Breast epithelium (tissue), 4 donors: ENCODE results near the gene CST3. TPM values are rescaled to one million over a fixed set of nuclear protein-coding genes. Genes with fewer than 3 reads are reported as not detected.
A peak's percentile ranks its signal among the peaks of the same experiment; 100 is the strongest.

Source experiments
- DNase-seq, 2 donors: peaks; one replicate each; pipeline ENCODE4 v3.0.0-alpha.2; 2019; ENCODE audit warnings: low spot score in 2 of 2
- H3K27ac ChIP-seq, 2 donors: fragments of 200-600 bp; sonication (generic) in 1 of 2; one replicate each; pipeline ENCODE4 v1.5.1; 2016 to 2019; ENCODE audit warnings: mild to moderate bottlenecking in 1 of 2
- H3K27me3 ChIP-seq, 2 donors: fragments of 200-600 bp; sonication (generic) in 1 of 2; one replicate each; pipeline versions ENCODE4 v1.5.1 to v1.6.0; 2017 to 2019; ENCODE audit warnings: control low read depth in 1 of 2, mild to moderate bottlenecking in 1 of 2
- H3K36me3 ChIP-seq: fragments of 200-600 bp; one replicate; pipeline ENCODE4 v1.5.1; 2019
- H3K4me1 ChIP-seq, 2 donors: fragments of 200-600 bp; sonication (generic); one replicate each; pipeline ENCODE4 v1.5.1; 2016 to 2019; ENCODE audit warnings: control low read depth in 1 of 2
- H3K4me3 ChIP-seq, 3 donors: fragments of 200-600 bp; sonication (generic); 1 replicate in 2 of 3; 2 replicates in 1 of 3; pipeline ENCODE4 v1.5.1; 2016 to 2019; ENCODE audit warnings: mild to moderate bottlenecking in 3 of 3, moderate library complexity in 2 of 3
- H3K9me3 ChIP-seq, 2 donors: fragments of 200-600 bp; sonication (generic) in 1 of 2; one replicate each; pipeline ENCODE4 v1.5.1; 2016 to 2019; ENCODE audit warnings: control low read depth in 1 of 2
- CTCF ChIP-seq, 3 donors: fragments of 450-650 bp; IDR thresholded peaks; one replicate each; pipeline ENCODE4 v1.5.1; 2016 to 2017; ENCODE audit warnings: antibody characterized with exemption in 3 of 3, mild to moderate bottlenecking in 3 of 3, moderate library complexity in 3 of 3
- POLR2A ChIP-seq: fragments of 450-650 bp; IDR thresholded peaks from one replicate; pipeline ENCODE4 v1.6.1; 2016; ENCODE audit warnings: antibody characterized with exemption, mild to moderate bottlenecking, moderate library complexity
- POLR2AphosphoS5 ChIP-seq, 3 donors: sonication (generic); formaldehyde crosslinking; IDR thresholded peaks; one replicate each; pipeline ENCODE4 v1.6.1; 2017; ENCODE audit warnings: antibody characterized with exemption in 3 of 3
- intact Hi-C: fragments of 100-400 bp; cut with DNase I; formaldehyde crosslinking; loops from one replicate; pipeline ENCODE4 v1.15.1; 2023; ENCODE audit warnings: low total_unique reads
- total RNA-seq, 3 donors: library from RNA; depleted of rRNA; stranded (reverse); fragments of >200 nt; gene quantifications; one replicate each; pipeline ENCODE4 v1.1.0, GENCODE V29; 2016

Gene CST3
- total RNA-seq, 3 donors from 2014 or later = 498 to 1,982 (median 699) TPM

DNA sequence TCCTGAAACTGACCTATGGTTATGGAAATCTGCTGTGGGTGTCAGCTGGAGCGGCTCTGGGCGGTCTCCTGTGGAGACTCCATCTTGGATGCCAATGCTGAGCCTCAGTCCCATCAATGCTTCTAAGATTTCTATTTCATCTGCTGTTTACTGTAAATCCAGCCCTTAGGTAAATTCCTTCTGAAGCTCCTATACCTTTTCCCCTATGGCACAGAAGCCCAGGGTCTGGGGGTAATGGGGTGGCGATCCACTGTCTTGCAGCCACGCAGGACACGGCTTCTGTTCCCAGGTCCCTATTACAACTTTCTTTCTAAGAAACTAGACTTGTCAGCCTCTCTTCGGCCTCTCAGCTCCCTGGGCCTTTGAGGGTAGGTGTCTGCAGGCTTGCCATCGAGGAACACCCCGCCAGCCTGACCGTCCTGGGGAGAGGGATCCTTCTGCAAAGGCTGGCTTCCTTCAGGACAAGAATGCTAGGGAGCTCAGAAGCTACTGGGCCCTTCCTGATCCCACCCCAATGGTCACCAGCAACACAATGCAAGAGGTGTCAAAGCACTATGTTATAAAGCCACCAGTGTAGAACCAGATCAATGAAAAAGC, 6.4 kb downstream of the CST3 start:
- no peak for DNase-seq
- intact Hi-C loops = no loop called here
- H3K27ac ChIP-seq = no peak overlapping the region
- no peaks in the 10 kb centered on the region for H3K27me3 ChIP-seq
- TF ChIP-seq POLR2A = no peak
- TF ChIP-seq POLR2AphosphoS5 (IDR thresholded peaks at IDR 0.05) = no peak
- no peak for TF ChIP-seq CTCF (IDR thresholded peaks at IDR 0.05)
- no peaks in the 10 kb centered on the region for H3K36me3 ChIP-seq
- no peaks in the 10 kb centered on the region for H3K9me3 ChIP-seq
- H3K4me1 ChIP-seq = peaks cover 7 to 11% of the 10 kb centered on the region in 2 donors
- no peak overlapping the region for H3K4me3 ChIP-seq

- Histone ChIP-seq H3K4me1 (peaks cover 6 to 7% of the 10 kb centered on the region in 2 donors), H3K9me3 (no peaks in the 10 kb centered on the region)
- intact Hi-C loops = no loop called here
Measured at GRCh38 chr20:23630392-23630849, 7.3 kb downstream of the CST3 start.

DNA sequence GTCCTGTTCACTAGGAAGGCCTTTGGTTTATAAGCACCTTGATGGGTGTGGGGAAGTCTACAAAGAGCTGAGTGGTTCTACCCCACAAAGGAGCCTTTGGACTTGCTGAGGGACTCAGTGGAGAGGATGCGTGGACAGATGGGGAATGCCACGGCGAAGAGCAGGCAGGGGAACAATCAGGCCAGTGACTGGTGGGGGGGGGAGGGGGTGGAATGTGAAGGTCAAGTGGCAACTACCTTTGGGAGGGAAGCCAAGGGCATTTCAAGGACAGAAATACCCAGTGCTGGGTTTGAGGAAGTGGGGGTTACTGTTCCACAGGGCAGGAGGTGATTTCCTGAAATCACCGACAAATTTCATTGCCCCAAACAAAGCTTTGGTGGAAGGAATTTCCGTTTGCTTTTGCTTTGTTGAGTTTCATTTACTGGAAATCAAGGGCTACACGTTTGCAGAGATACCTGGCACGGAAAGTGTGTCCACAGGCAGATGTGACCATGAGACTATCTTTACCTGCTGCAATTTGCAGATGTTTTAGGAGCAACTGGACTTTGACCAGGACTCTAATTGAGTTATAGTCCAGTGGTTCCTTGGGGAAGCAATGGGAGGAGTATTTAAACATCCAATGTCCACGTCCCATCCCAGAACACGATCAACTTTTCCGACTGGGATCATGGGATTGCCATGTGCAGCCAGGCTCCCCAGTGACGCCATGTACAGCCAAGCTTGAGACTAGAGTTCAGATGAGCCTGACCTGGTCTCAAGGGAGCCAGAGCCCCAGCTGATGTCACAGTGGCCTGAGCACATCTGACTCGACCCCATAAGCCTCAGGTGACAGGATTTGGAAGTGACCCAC, 8.0 kb downstream of the CST3 start:
- Histone ChIP-seq H3K4me1 (peaks cover 2 to 3% of the 10 kb centered on the region in 2 donors), H3K27me3 (no peaks in the 10 kb centered on the region), H3K36me3 (no peaks in the 10 kb centered on the region), H3K9me3 (no peaks in the 10 kb centered on the region), H3K4me3 (no peak overlapping the region), H3K27ac (peak overlapping the region; percentile 54 to 83)
- intact Hi-C loops = loop anchor here (2.0 kb wide), 1 partner anchor 55 kb away; no protein-coding TSS in a partner anchor
- TF ChIP-seq POLR2A = no peak
- no peak for TF ChIP-seq POLR2AphosphoS5 (IDR thresholded peaks at IDR 0.05)
- no peak for TF ChIP-seq CTCF (IDR thresholded peaks at IDR 0.05)
- DNase-seq = no peak

More at GRCh38 chr20:23630392-23630849, 7.3 kb downstream of the CST3 start:
- Histone ChIP-seq H3K4me3 (no peak overlapping the region), H3K27me3 (no peaks in the 10 kb centered on the region), H3K27ac (peak overlapping the region in 1 of 2 donors; percentile 83), H3K36me3 (no peaks in the 10 kb centered on the region)
- no peak for DNase-seq
- TF ChIP-seq POLR2A (no peak), POLR2AphosphoS5 (IDR thresholded peaks at IDR 0.05) (no peak), CTCF (IDR thresholded peaks at IDR 0.05) (no peak)

GRCh38 chr20:23629017-23629541, 8.7 kb downstream of the CST3 start:
- Histone ChIP-seq H3K4me1 (peaks cover 0 to under 1% of the 10 kb centered on the region in 2 donors), H3K27ac (peak overlapping the region; percentile 54 to 83), H3K27me3 (no peaks in the 10 kb centered on the region), H3K36me3 (no peaks in the 10 kb centered on the region), H3K9me3 (no peaks in the 10 kb centered on the region), H3K4me3 (no peak overlapping the region)
- no peak for DNase-seq
- intact Hi-C loops = loop anchor here (2.0 kb wide), 1 partner anchor 56 kb away; no protein-coding TSS in a partner anchor
- TF ChIP-seq POLR2AphosphoS5 (IDR thresholded peaks at IDR 0.05) (peak in 1 of 3 donors; percentile 46), POLR2A (no peak), CTCF (IDR thresholded peaks at IDR 0.05) (no peak)
